COLO829 (cell line): ENCODE results near the gene RIMS3.

Experiments used
- DNase-seq: peaks from one replicate; pipeline ENCODE4 v3.0.0; 2012; ENCODE audit warnings: low spot score

The RIMS3 gene

DNA sequence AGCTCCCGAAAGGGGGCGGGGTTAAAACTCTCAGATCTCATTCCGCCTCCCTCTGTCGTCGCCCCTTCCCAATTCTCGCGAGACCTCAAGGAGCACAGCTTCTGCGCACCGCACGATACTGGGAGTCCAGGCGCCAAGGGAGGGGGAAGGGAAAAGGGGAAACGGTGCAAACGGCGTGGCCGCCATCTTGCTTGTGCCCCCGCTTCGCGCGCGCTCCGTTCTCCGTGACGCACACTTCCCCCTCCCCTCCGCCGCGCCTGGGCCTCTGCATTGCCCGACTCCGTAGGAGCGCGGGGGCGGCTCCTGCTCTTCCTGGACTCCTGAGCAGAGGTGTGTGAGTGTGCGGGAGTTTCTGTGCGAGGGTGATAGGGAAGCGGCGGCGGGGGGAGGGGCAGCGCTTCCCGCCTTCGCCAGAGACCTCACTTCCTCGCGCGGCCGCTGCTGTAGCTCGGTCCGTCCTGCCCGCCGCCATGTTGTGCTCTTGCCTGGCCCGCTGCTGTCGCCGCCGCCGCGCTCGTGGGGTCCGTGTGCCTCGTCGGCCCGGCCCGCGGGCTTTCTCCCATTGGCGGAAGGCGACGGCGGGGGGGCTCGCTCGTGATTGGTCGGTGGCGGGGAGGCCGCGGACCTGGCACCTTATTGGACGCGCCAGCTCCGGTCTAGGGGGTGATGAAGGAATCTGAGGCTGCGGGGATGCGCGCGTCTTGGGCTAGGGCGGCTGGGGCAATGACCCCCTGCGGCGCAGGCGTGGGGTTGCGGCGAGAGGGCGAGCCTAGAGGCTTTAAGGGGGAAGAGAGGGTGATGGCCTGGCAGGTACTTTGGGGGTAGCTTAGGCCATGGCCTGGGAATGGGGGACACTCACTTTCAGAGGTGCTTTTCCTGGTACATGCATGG, 26.3 kb upstream of the RIMS3 start, which contains the start of gene NFYC:
TSS of gene NFYC (plus strand) at position 167 of the 891 bp plus-strand sequence. CDS start 47,140 bp downstream, outside the sequence.
- DNase-seq = peak; percentile 99

DNA sequence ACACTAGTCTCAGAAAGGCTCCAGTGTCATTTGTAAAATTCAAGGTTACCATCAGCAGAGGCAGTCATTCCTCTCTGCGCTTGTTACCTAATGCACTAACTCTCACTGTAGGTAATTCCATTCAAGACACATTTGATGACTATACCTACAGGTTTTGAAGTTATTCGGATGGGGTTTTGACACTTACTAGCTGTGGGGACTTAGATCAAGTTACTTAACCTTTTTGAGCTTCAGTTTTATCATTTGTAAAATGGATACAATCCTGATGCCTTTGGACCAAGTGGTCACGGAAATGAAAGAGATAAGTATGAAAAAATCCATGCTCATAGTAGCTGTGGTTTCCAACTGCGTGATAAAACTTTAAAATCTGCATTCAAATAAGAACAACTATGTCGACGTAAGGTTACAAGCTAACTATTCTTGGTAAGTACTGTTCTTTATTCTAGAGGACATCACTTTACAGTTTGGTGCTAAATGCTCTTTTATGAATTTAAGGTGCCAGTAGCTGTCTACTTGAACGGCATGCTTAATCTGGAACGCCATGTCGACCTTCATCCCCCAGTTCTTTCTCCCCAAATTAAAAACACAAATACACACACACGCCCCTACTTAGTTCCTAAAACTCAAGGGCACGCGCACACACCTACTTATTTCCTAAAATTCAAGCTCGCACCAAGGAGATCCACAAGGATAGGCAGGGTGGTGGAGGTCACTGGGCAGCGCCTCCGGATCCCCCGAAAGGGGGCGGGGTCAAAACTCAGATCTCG, 25.5 kb upstream of the RIMS3 start:
- DNase-seq = no peak

DNA sequence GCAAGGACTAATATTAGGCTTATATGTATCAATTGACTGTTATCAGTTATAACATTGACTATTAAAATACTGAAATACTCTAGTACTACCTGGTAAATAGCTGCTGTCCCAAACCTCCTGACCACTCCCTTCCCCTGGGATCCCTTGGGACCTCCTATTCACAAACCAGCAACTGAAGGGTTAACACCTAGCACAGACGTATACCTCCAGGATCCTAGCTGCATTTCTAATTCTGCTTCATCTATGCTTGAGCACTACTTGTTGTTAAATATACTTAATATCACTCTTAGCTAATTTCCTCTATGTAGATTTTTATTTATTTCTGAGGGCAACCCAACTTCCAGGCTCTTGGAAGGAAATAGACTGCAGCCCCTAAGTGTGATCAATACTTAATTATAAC, 24.3 kb upstream of the RIMS3 start:
- no peak for DNase-seq

DNA sequence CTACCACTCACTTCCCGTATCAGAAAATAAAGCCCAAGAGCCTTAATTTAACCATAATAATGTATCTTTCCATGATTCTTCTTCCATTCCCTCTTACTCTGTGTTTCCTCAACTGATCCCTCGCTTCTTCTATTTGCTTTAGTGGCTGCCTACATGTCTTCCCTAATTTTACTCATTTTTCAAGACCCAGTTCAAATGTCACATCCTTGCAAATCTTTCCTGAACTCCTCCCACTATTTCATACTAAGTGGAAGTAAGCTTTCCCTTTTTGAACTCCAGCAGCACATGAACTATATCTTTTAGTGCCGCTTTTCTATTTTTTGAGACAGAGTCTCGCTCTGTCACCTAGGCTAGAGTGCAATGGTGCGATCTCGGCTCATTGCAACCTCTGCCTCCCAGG, 22.2 kb upstream of the RIMS3 start:
- no peak for DNase-seq

DNA sequence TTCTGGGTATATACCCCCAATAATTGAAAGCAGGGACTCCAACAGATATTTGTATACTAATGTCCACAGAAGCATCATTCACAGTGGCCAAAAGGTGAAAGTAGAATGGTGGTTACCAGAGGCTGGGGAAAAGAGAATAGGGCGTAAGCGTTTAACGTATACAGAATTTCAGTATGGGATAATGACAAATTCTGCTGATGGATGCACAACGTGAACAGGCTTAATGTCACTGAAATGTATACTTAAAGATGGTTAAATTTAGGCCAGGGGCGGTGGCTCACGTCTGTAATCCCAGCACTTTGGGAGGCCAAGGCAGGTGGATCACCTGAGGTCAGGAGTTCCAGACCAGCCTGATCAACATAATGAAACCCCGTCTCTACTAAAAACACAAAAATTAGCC, 21.6 kb upstream of the RIMS3 start:
- no peak for DNase-seq

DNA sequence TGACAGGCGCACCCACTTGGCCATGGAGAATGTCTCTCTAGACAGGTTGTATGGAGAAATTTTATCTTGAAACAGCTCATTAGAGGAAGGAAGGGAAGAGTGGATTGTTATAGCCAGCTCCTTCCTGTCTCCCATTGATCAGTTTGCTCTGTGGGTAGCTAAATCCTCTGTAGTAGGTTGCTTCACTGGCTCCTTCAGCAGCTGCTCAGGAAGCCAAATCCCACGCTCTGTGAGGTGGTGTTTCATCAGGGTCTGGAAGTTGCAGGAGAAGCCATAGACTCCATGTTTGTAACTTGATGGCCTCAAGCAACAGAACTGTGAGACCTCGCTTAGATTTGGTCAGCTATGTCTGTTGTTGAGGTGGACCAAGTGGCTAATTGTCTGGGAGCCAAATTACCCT, 19.2 kb upstream of the RIMS3 start:
- no peak for DNase-seq

DNA sequence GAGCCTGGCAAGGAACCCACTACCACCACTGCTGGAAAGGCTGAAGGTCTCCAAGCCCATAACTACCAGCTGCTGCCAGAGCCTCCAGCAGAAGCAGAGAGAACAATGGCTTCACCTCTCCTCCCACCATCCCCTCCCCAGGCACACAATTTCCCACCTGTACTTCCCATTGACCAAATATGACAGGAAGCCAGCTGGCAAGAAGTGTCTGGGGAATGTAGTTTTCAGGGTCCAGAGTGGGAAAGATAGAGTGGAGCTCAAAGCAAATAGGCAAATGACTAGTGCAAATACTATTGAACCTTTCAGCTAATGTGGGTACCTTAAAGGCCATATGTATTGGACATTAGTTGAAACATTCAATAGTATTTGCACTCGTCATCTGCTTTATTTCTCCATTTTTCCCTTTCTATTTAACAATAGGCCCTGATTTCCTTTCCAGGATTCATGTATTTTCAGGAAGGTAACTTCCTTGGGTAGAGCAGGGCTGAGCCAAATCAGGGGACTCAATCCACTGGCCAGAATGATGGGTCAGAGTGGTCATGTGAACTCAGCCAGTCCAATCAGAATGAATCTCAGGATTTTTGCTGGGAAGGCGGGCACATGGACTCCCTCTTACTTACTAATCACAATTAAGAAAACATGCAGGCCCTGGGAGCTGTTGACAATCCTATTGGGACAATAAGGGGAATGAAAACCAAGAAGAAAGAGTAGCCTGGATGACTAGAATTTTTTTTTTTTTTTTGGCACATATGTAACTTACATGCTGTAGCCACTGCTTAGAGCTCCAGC, 13.9 kb upstream of the RIMS3 start:
- no peak for DNase-seq

DNA sequence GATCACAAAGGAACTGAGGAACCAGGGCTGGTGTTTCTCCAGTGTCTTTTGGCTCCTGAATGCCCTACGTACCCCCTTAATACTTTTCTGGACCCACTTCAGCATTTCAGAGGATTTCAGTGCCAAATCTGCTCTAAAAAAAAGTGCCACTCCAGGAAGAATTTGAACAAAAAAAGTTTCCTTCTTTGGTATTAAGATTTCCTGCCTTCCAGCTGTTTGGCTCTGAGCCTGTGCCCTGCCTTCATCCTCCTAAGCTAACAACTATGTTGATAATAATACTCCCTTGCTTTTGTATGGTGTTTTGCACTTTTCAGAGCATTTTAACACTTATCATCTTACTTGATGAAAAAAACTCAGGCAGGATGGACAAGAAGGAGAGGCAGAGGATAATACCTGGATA, 11.0 kb upstream of the RIMS3 start:
- DNase-seq = no peak

DNA sequence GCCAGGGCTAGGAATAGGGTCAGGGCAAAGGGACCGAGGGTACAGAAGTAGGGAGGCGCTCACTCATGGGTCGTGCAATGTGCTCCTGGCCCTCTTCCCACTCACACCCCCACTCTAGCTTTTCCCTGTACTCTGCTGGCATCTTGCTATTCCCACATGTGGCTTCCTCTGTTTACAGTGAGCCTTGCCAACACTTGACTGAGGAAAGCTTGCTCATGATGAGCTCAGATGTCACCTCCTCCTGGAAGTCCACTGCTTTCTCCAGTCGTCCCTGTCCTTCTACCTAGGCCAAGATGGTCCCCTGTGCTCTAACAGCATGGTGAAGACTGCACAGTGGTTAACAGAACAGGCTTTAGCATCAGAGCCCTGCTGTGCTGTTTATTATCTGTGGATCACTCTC, 8.0 kb upstream of the RIMS3 start:
- DNase-seq = no peak

DNA sequence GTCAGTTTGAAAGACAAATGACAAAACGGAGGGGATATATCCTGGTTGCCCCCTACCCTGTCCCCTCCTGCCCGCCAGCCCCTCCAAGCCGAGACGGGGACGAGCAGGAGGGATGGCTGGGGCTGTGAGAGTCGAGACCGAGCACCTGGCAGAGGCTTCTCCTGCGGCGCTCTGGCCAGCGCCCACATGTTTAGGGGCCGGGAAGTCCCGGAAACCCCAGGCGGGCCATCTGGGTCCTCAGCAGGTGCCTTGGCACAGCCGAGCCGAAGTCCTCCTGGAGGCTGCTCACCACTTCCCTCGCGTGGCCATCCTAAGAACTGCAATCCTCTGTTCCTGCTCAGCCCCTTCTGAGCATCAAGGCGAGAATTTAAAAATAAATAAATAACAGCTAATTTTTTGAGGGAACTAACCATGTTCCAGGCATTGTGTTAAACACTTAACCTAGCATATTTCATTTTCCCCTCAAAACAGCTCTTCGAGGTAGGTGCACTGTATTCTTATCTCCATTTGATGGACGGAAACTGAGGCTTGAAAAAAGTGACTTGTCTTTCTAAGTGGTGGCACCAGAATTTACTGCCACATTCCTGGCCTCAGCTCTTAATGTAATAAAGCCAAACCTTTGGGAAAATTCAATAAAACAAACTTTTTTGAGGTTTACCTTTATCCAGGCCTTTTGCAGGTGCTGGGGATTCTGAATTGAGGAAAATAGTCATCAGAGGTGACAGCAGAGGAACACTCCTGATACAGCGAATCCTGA, 3.5 kb upstream of the RIMS3 start:
- peak; percentile 51 for DNase-seq

DNA sequence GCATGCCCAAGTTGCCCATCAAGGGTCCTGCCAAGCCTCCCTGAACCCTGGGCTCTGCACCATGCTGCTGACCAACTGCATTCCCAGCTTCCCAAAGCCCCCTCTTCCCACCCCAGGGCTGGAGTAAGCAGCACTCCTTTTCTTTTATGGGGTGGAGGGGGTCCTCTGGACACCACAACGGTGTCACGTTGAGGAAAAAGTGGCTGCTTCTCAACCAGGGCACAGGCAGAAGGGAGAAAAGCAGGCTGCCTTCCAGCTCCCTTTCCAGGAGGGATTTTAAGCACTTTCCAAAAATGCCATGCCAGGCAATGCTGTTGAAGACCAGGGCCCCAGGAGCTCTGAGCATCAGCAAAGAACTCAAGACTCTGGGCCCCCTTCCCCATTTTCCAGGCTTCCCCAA, 691 bp downstream of the RIMS3 start:
- no peak for DNase-seq

DNA sequence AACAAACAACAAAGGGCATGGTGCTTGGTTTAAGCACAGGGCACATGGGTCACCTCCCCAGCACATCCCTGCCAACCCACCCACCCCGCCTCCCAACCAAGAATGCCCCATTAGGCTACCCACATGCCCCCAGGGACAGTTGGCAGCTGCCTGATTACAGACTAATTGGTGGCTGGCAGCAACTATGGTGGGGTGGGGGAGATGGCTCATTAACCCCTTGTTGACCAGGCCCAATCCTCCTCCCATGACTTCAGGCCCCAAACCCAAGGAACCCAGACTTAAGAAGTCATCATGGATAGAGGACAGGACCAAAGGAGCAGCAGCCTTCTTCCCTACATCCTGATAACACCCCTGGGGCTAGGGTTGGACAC, 1.3 kb downstream of the RIMS3 start:
- DNase-seq = no peak

DNA sequence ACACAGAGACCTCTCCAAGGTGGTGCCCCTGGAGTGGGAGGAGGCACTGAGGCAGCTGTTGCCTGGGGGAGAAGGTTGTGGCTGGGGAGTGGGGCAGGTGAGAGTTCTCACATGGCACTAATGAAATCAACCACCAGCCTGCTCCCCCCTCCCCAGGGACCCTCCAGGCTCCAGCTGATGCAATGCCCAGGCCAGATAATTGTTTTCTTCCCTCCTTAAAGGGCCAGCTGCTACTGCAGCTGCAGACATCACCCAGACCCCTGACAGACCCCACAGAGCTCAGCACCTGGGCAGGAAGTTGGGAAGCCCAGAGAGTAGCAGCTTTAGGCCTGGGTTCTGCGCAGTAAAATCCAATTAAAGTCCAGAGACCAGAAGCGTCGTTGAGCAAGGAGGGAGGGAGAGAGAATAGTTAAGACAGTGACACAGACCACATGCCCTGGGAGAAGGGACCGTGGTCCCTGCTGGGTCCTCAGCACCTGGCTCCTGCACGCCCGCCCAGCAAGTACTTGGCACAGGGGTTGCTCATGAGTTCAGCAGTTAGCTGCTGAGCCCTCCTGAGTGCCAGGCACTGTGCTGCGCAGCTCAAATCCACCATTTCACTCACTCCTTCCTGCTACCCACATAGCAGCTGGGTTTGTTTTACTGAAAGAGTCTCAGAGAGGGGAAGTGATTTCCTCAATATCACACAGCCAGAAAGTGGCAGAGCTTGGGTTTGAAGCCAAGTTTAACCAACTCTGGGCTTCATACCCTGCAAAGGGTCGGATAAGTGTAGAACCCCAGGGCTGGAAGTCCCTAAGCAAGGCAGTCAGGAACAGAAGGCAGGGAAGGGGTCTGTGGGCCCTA, 1.9 kb downstream of the RIMS3 start:
- no peak for DNase-seq

DNA sequence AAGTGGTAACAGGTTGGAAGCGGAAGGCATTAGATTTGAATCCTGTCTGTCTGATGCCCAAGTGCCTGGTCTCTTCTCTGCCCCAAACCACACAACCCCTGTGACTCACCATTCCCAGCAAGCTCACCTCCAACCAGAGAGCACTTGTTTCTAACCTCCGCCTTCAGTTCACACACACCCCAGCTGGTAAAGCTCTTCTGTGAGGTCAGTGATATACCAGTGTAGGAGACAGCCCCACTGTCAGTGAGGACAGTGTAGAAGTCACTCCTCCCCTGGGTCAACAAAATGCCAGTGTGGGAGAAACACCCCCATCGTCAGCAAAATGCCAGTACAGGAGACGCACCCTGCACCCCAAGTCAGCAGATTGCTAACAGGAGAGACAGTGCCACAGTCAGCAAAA, 2.6 kb downstream of the RIMS3 start:
- no peak for DNase-seq

DNA sequence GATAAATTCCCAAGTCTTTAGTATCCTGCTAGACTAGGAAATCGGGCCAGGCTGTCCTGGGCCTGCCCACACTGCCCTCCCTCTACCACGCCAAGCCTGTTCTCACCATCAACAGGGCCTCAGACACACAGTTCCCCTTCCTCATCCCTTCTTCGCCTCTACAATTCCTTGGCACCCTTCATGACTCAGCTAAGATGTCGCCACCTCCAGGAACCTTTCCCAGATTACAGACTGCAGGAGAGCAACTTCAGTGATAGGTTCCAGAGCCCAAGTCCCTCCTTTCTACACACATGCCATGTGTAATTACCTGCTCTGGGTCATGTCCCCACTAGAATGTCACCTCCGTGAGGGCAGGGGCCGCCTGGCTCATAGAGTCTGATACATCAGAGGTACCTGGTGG, 3.3 kb downstream of the RIMS3 start:
- no peak for DNase-seq

DNA sequence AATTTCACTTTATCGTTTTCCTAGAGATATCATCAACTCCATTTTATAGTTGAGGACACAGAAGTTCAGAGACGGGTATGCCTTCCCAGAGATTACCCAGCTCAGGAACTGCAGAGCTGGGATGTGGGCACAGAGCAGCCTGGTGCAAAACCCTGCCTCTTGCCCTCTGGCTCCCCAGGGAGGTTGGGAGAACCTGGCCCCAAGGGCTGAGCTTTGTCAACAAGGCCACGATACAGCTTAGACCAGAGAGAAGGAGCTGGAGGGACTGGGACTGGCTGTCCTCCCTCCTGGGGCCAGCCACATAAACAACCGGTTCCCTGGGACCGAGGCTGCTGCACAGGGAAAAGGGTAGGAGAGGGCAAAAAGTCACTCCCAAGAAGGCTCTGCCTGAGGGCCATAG, 3.8 kb downstream of the RIMS3 start:
- no peak for DNase-seq

DNA sequence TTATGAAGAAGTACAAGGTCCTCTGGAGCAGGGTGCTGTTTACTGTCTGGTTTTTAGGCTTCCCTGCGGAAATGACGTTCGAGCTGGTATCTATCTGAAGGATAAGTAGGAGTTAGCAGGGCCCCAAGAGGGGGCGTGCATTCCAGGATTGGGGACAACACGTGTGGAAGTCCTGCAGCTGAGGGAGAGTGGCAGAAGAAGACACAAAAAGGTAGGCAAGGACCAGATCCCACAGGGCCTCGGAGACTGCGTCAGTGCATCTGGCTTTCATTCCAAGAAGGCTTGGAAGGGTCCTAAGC, 5.9 kb downstream of the RIMS3 start:
- no peak for DNase-seq

DNA sequence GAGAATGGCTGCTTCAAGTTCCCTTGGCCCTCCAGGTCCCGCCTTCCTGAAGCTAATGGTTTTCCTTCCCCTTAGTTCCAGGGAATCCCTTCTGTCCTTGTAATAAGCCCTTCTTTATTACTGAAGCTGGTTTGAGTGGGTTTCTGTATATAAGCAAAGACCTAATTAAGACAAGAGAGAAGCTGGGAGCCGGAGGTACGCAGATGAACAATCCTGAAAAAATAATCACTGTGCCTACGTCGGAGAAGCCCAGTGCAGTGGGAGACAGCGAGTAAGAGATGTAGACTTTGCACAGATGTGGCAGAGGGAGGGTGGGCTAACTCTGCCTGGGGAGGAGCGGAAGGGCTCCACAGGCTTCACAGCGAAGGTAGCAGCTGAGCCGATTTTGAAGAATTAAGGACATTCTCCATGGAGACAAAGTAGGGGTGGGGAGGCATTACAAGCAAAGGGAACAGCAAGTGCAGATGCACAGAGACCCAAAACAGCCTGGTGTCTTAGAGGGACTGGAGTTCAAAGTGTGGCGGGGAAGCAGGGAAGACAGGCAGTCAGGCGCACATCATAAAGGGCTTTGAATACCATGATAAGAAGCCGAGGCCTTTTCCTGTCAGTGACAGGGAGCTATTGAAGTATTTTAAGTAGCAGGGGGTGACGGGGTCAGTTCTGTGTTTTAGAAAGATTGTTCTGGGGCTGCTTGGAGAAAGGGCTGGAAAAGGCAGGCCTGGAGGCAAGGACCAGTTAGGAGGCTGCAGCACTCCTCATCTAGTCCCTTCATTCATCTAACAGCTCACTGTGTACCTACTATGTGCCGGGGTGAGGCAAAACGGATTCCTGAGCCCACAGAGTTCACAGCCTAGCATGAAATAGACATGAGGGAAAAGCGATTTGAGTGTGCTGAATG, 6.5 kb downstream of the RIMS3 start:
- no peak for DNase-seq

DNA sequence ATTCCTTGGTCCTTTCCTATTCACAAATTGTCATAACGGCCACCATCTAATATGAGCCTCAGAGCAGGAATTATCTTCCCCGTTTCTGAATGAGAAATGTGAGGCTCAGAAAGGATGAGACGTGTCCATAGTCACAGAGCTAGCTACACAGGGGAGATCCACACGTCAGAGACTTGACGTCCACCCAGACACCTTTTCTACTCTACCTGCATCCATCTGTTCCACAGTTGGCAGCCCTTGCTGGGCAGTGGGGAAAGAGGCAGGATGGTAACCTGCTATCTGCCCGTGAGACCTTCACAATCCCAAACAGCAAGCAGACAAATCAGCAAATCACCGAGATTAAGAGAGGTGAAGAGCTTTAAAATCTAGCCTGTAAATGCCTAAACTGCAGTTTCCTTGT, 8.4 kb downstream of the RIMS3 start:
- DNase-seq = no peak
